H1 (cell line): Measurements from ENCODE around the gene CNFN. TPM values are rescaled to one million over a fixed set of nuclear protein-coding genes. Genes with fewer than 3 reads are reported as not detected.

ENCODE experiments used
- CTCF ChIA-PET: fragments of 300-600 bp; sonication (Branson Sonifier 250); formaldehyde crosslinking; loops from one replicate; lab custom pipeline; 2021; ENCODE audit not compliant: partially characterized antibody; lab: Charles Lee
- POLR2A ChIA-PET: fragments of 300-600 bp; sonication (Branson Sonifier 250); formaldehyde crosslinking; loops from one replicate; lab custom pipeline; 2021; ENCODE audit warnings: inconsistent platforms; ENCODE audit not compliant: partially characterized antibody; lab: Charles Lee
- DNase-seq, 2 experiments: peaks; one replicate each; pipeline versions ENCODE4 v3.0.0 to v3.0.0-alpha.2; 2010 to 2022; ENCODE audit warnings: low spot score in 2 of 2, low read depth in 1 of 2, mixed read lengths in 1 of 2
- FAIRE-seq: peaks from 2 replicates; lab custom pipeline; 2011; peaks lifted over from hg19 to GRCh38; lab: Jason Lieb, UNC
- H2AFZ ChIP-seq: 2 replicates; pipeline ENCODE4 v1.8.1; 2012; ENCODE audit warnings: low read length, inconsistent platforms
- H2AK5ac ChIP-seq: 2 replicates; pipeline ENCODE4 v1.6.1; 2013; ENCODE audit warnings: low read depth, low read length
- H2BK120ac ChIP-seq: replicated peaks from 2 replicates; pipeline ENCODE3; 2013; ENCODE audit warnings: low read depth, low read length, inconsistent platforms
- H2BK12ac ChIP-seq: 2 replicates; pipeline ENCODE4 v1.6.1; 2013; ENCODE audit warnings: low read depth, low read length
- H2BK15ac ChIP-seq: 2 replicates; pipeline ENCODE4 v1.6.1; 2013; ENCODE audit warnings: low read length
- H2BK20ac ChIP-seq: 2 replicates; pipeline ENCODE4 v1.6.1; 2013; ENCODE audit warnings: low read length
- H2BK5ac ChIP-seq: 2 replicates; pipeline ENCODE4 v1.6.1; 2013; ENCODE audit warnings: low read depth, low read length
- H3K14ac ChIP-seq: 2 replicates; pipeline ENCODE4 v1.6.1; 2013; ENCODE audit warnings: inconsistent platforms; ENCODE audit not compliant: insufficient read length
- H3K18ac ChIP-seq: 2 replicates; pipeline ENCODE4 v1.6.1; 2013; ENCODE audit warnings: low read length; ENCODE audit errors: extremely low read depth
- H3K23ac ChIP-seq: 2 replicates; pipeline ENCODE4 v1.6.1; 2013; ENCODE audit warnings: inconsistent platforms; ENCODE audit not compliant: insufficient read length
- H3K23me2 ChIP-seq: 2 replicates; pipeline ENCODE4 v1.6.1; 2013; ENCODE audit warnings: low read depth, low read length
- H3K27ac ChIP-seq: 2 replicates; pipeline ENCODE4 v1.6.1; 2011; ENCODE audit warnings: low read depth, low read length, inconsistent platforms
- H3K27me3 ChIP-seq, 4 experiments: replicated peaks in 1 of 4; 1 replicate in 1 of 4; 2 replicates in 3 of 4; pipeline versions ENCODE4 v1.6.1 to v1.8.1; 2011 to 2013; ENCODE audit warnings: low read length in 3 of 4, mild to moderate bottlenecking in 3 of 4, inconsistent platforms in 2 of 4, mixed read lengths in 2 of 4, moderate library complexity in 1 of 4; ENCODE audit not compliant: control insufficient read depth in 3 of 4, insufficient read depth in 3 of 4; ENCODE audit errors: extremely low read depth in 1 of 4
- H3K36me3 ChIP-seq, 4 experiments: 2 replicates each; pipeline versions ENCODE4 v1.6.1 to v1.8.1; 2011 to 2013; ENCODE audit warnings: mild to moderate bottlenecking in 4 of 4, low read length in 3 of 4, moderate library complexity in 2 of 4, control low read depth in 1 of 4, inconsistent platforms in 1 of 4; ENCODE audit not compliant: insufficient read depth in 4 of 4, control insufficient read depth in 2 of 4
- H3K4ac ChIP-seq: replicated peaks from 2 replicates; pipeline ENCODE3; 2013; ENCODE audit warnings: low read length, low read depth, mixed read lengths, inconsistent platforms; ENCODE audit not compliant: insufficient read length
- H3K4me1 ChIP-seq, 4 experiments: replicated peaks in 1 of 4; 1 replicate in 1 of 4; 2 replicates in 3 of 4; pipeline versions ENCODE4 v1.6.1 to v1.8.1; 2011 to 2013; ENCODE audit warnings: low read length in 3 of 4, inconsistent platforms in 2 of 4, mixed read lengths in 1 of 4; ENCODE audit not compliant: insufficient read depth in 4 of 4, control insufficient read depth in 3 of 4
- H3K4me2 ChIP-seq, 2 experiments: 2 replicates each; pipeline versions ENCODE4 v1.6.1 to v1.8.1; 2011 to 2013; ENCODE audit warnings: low read depth in 2 of 2, low read length in 2 of 2, control low read depth in 1 of 2, inconsistent platforms in 1 of 2, mild to moderate bottlenecking in 1 of 2; ENCODE audit not compliant: insufficient read depth in 1 of 2
- H3K4me3 ChIP-seq, 4 experiments: fragments of 200-600, 300-600 bp in 1 of 4; sonication (generic), shearing (Covaris generic), sonication (Bioruptor Twin) in 1 of 4; 2 replicates each; pipeline versions ENCODE4 v1.5.1 to v1.8.1; 2011 to 2016; ENCODE audit warnings: low read length in 4 of 4, low read depth in 3 of 4, control low read depth in 2 of 4, inconsistent platforms in 2 of 4, mild to moderate bottlenecking in 2 of 4, mixed read lengths in 1 of 4, moderate library complexity in 1 of 4; ENCODE audit not compliant: insufficient read depth in 2 of 4; ENCODE audit errors: extremely low read depth in 1 of 4
- H3K56ac ChIP-seq: replicated peaks from 2 replicates; pipeline ENCODE3; 2013; ENCODE audit warnings: low read depth, mild to moderate bottlenecking, mixed read lengths, low read length, inconsistent platforms; ENCODE audit not compliant: insufficient read length
- H3K79me1 ChIP-seq: 2 replicates; pipeline ENCODE4 v1.6.1; 2013; ENCODE audit warnings: low read depth, low read length, control low read depth
- H3K79me2 ChIP-seq, 2 experiments: 2 replicates each; pipeline versions ENCODE4 v1.6.1 to v1.8.1; 2012 to 2013; ENCODE audit warnings: low read length in 2 of 2, mild to moderate bottlenecking in 2 of 2, inconsistent platforms in 1 of 2; ENCODE audit not compliant: insufficient read depth in 2 of 2, control insufficient read depth in 1 of 2
- H3K9ac ChIP-seq, 4 experiments: replicated peaks in 1 of 4; 1 replicate in 1 of 4; 2 replicates in 3 of 4; pipeline versions ENCODE4 v1.6.1 to v1.8.1; 2011 to 2013; ENCODE audit warnings: low read depth in 3 of 4, low read length in 3 of 4, control low read depth in 2 of 4, mild to moderate bottlenecking in 2 of 4, moderate library complexity in 2 of 4, inconsistent platforms in 1 of 4; ENCODE audit errors: extremely low read depth in 1 of 4
- H3K9me3 ChIP-seq, 2 experiments: 2 replicates each; pipeline versions ENCODE4 v1.6.1 to v1.8.1; 2012 to 2013; ENCODE audit warnings: mild to moderate bottlenecking in 2 of 2, moderate library complexity in 2 of 2, control low read depth in 1 of 2, inconsistent platforms in 1 of 2, low read depth in 1 of 2, low read length in 1 of 2, mixed read lengths in 1 of 2; ENCODE audit not compliant: insufficient read depth in 2 of 2
- H4K20me1 ChIP-seq, 2 experiments: replicated peaks in 1 of 2; 2 replicates each; pipeline versions ENCODE3 to v1.8.1; 2011 to 2013; ENCODE audit warnings: inconsistent platforms in 2 of 2, low read length in 2 of 2, mild to moderate bottlenecking in 1 of 2; ENCODE audit not compliant: insufficient read depth in 2 of 2, control insufficient read depth in 1 of 2
- H4K5ac ChIP-seq: 2 replicates; pipeline ENCODE4 v1.6.1; 2013; ENCODE audit warnings: low read length, low read depth, mixed read lengths, inconsistent platforms; ENCODE audit not compliant: insufficient read length
- H4K8ac ChIP-seq: 2 replicates; pipeline ENCODE4 v1.8.0; 2013; ENCODE audit warnings: mild to moderate bottlenecking, moderate library complexity, low read length, inconsistent platforms; ENCODE audit not compliant: insufficient read depth; ENCODE audit errors: extremely low read depth
- H4K91ac ChIP-seq: replicated peaks from 2 replicates; pipeline ENCODE3; 2013; ENCODE audit warnings: low read length, mixed read lengths, inconsistent platforms; ENCODE audit not compliant: insufficient read length
- WGBS, 2 experiments: shearing (Covaris generic) in 1 of 2; methylation state at CpG; one replicate each; pipeline versions ENCODE4 v1.1.6 to v1.1.7; 2013 to 2015; ENCODE audit warnings: low lambda C conversion rate in 2 of 2, mixed read lengths in 2 of 2, inconsistent platforms in 1 of 2, low coverage in 1 of 2, missing lambda C conversion rate in 1 of 2; ENCODE audit not compliant: insufficient replicate concordance in 2 of 2, insufficient coverage in 1 of 2, insufficient read length in 1 of 2; ENCODE audit errors: extremely low coverage in 1 of 2, missing lambda C conversion rate in 1 of 2; 5-methylcytosine and 5-hydroxymethylcytosine counted together
- polyA plus RNA-seq, 7 experiments: library from polyadenylated mRNA; depleted of rRNA in 3 of 7; stranded (reverse) in 5 of 7; unstranded in 2 of 7; fragments of >200 nt in 5 of 7; fragments of 200-250 nt in 2 of 7; gene quantifications; 1 replicate in 5 of 7; 2 replicates in 1 of 7; 4 replicates in 1 of 7; pipeline versions ENCODE4 v1.2.1 to v1.2.3, GENCODE V29; 2011 to 2013; ENCODE audit warnings: missing spikeins in 2 of 7, mixed read lengths in 2 of 7
- total RNA-seq: library from RNA; stranded (reverse); fragmentation: NEBNext Ultra II Directional; extraction: Animal tissue kit (Norgen Biotek cat#: 25700); gene quantifications from 2 replicates; pipeline ENCODE4 v1.2.1, GENCODE V29; 2021

The CNFN gene
- total and polyA plus RNA-seq, 2 of the 8 experiments (the other 6 are each of a cell fraction or from before 2014, with no cell fraction given) = 8.9 to 31.5 TPM

GRCh38 chr19:42436006-42436405 lies 45.9 kb upstream of the CNFN start:
- ChIA-PET CTCF (interaction anchor here (1.0 to 6.7 kb wide), 5 partner anchors 8 to 93 kb away, joined by 3 to 101 read pairs (median 4); partner anchors contain the start of gene LIPE), POLR2A (no interaction called here)
- H2BK15ac ChIP-seq = 0 out of 2 replicates have a peak overlapping the region, but pooled peaks have one; percentile 54
- H3K4me3 ChIP-seq = no peak overlapping the region
- no peak overlapping the region for H3K14ac ChIP-seq
- H2AFZ ChIP-seq = no peak overlapping the region
- H3K18ac ChIP-seq = no peak overlapping the region
- no peak overlapping the region; the same call in 1 of the 2 replicates for H2BK12ac ChIP-seq
- no peak overlapping the region for H4K8ac ChIP-seq
- no peaks in the 10 kb centered on the region for H3K9me3 ChIP-seq
- FAIRE-seq (no peak), DNase-seq (no peak)
- no peak overlapping the region for H3K23ac ChIP-seq
- no peak overlapping the region for H2BK120ac ChIP-seq
- H3K4me1 ChIP-seq = peaks cover 0 to 2% (median 1%) of the 10 kb centered on the region in 4 experiments; a peak in 1 of 7 replicates
- H4K20me1 ChIP-seq = no peaks in the 10 kb centered on the region
- H3K56ac ChIP-seq = no peak overlapping the region
- no peak overlapping the region for H2BK5ac ChIP-seq
- no peaks in the 10 kb centered on the region for H3K23me2 ChIP-seq
- no peaks in the 10 kb centered on the region for H3K79me1 ChIP-seq
- no peak overlapping the region for H2AK5ac ChIP-seq
- no peak overlapping the region for H4K91ac ChIP-seq
- H3K36me3 ChIP-seq = no peaks in the 10 kb centered on the region
- no peaks in the 10 kb centered on the region; a peak in 3 of 7 replicates for H3K27me3 ChIP-seq
- H3K9ac ChIP-seq = no peak overlapping the region
- WGBS, 2 experiments = 78% methylated on average over 3 of the region's 3 CpGs; no CpG with 5 or more reads in 1 of the 2 experiments
- H3K4ac ChIP-seq = no peak overlapping the region
- H4K5ac ChIP-seq = no peak overlapping the region
- H2BK20ac ChIP-seq = 0 out of 2 replicates have a peak overlapping the region, but pooled peaks have one; percentile 56
- H3K79me2 ChIP-seq = no peaks in the 10 kb centered on the region
- no peak overlapping the region for H3K27ac ChIP-seq
- no peak overlapping the region for H3K4me2 ChIP-seq
